Left lung (tissue), 10 donors: Measurements from ENCODE around the gene ITGB1BP2. TPM values are rescaled to one million over a fixed set of nuclear protein-coding genes. Genes with fewer than 3 reads are reported as not detected.
"Not testable (repeated sequence)": the region's sequence is repeated elsewhere in the genome, so short reads cannot be mapped to it uniquely, and the experiment has no call there.

ENCODE experiments used
- ATAC-seq: fragments of 200-7000 bp; cut with Tn5 transposase; one replicate; pipeline ENCODE4 v1.9.1; 2020; ENCODE audit warnings: moderate library complexity
- DNase-seq, 4 donors: peaks; one replicate each; pipeline ENCODE4 v3.0.0-alpha.2; 2013 to 2020
- H3K27ac ChIP-seq, 2 donors: fragments of 200-600 bp; sonication (generic) in 1 of 2; one replicate each; pipeline versions ENCODE4 v1.5.0 to v1.8.0; 2020 to 2021
- H3K27me3 ChIP-seq, 2 donors: fragments of 200-600 bp; sonication (generic) in 1 of 2; one replicate each; pipeline versions ENCODE4 v1.5.0 to v1.8.0; 2020 to 2021
- H3K36me3 ChIP-seq, 2 donors: fragments of 200-600 bp; sonication (generic) in 1 of 2; one replicate each; pipeline versions ENCODE4 v1.5.0 to v1.8.0; 2020 to 2021
- H3K4me1 ChIP-seq, 2 donors: fragments of 200-600 bp; one replicate each; pipeline ENCODE4 v1.8.0; 2021
- H3K4me3 ChIP-seq, 2 donors: fragments of 200-600 bp; sonication (generic) in 1 of 2; one replicate each; pipeline versions ENCODE4 v1.5.0 to v1.8.0; 2020 to 2021; ENCODE audit warnings: mild to moderate bottlenecking in 1 of 2
- H3K9me3 ChIP-seq, 2 donors: fragments of 200-600 bp; sonication (generic) in 1 of 2; one replicate each; pipeline versions ENCODE4 v1.5.0 to v1.8.0; 2020 to 2021
- CTCF ChIP-seq, 2 donors: fragments of 200-600 bp; sonication (generic) in 1 of 2; IDR thresholded peaks; one replicate each; pipeline versions ENCODE4 v1.5.0 to v1.8.0; 2021; ENCODE audit warnings: antibody characterized with exemption in 2 of 2
- intact Hi-C, 2 donors: fragments of 100-400 bp; cut with DNase I; formaldehyde crosslinking; loops; one replicate each; pipeline versions ENCODE4 v1.11.2 to v1.14.2; 2022
- polyA plus RNA-seq, 6 donors: library from polyadenylated mRNA; unstranded; fragments of 120-200 nt; gene quantifications; one replicate each; pipeline ENCODE4 v1.2.1, GENCODE V29; 2013; ENCODE audit not compliant: insufficient read length in 6 of 6
- total RNA-seq, 2 donors: library from RNA; stranded (reverse); fragmentation: NEBNext Ultra II Directional; extraction: Animal tissue kit (Norgen Biotek cat#: 25700); gene quantifications; one replicate each; pipeline ENCODE4 v1.2.1, GENCODE V29; 2021
- donor health status: DM: no; HTN: yes; CAD: no.
- donor health status: DM: no; HTN: no; CAD: no.

Gene ITGB1BP2
- total and polyA plus RNA-seq, 8 donors: 0.99 to 3.0 (median 2.6) TPM

- Histone ChIP-seq H3K9me3 (no peaks in the 10 kb centered on the region), H3K27me3 (no peaks in the 10 kb centered on the region), H3K4me1 (peaks cover 0 to 11% of the 10 kb centered on the region in 2 donors), H3K27ac (no peak overlapping the region), H3K36me3 (peaks cover 0 to 21% of the 10 kb centered on the region in 2 donors), H3K4me3 (no peak overlapping the region)
- intact Hi-C loops: no loop called here
- no peak for DNase-seq
- TF ChIP-seq CTCF (IDR thresholded peaks at IDR 0.05): no peak
- no peak for ATAC-seq
Observed at GRCh38 chrX:71304561-71304960, 3.0 kb downstream of the ITGB1BP2 start.

GRCh38 chrX:71315917-71316316, 14.4 kb downstream of the ITGB1BP2 start:
- Histone ChIP-seq H3K4me3 (no peak overlapping the region), H3K4me1 (no peaks in the 10 kb centered on the region), H3K27ac (no peak overlapping the region), H3K27me3 (no peaks in the 10 kb centered on the region), H3K36me3 (no peaks in the 10 kb centered on the region), H3K9me3 (no peaks in the 10 kb centered on the region)
- no peak for TF ChIP-seq CTCF (IDR thresholded peaks at IDR 0.05)
- DNase-seq (no peak), ATAC-seq (no peak)
- intact Hi-C loops: no loop called here

GRCh38 chrX:71316959-71317358, 15.4 kb downstream of the ITGB1BP2 start:
- H3K36me3 ChIP-seq, intact Hi-C loops, H3K27ac ChIP-seq, H3K27me3 ChIP-seq, H3K9me3 ChIP-seq, H3K4me1 ChIP-seq, ATAC-seq, DNase-seq, H3K4me3 ChIP-seq: not testable (repeated sequence)

- H3K4me3 ChIP-seq: no peak overlapping the region
- TF ChIP-seq CTCF (IDR thresholded peaks at IDR 0.05): no peak
- H3K9me3 ChIP-seq: no peaks in the 10 kb centered on the region
- DNase-seq (no peak), ATAC-seq (no peak)
- no peak overlapping the region for H3K27ac ChIP-seq
- H3K36me3 ChIP-seq: no peaks in the 10 kb centered on the region
- H3K27me3 ChIP-seq: no peaks in the 10 kb centered on the region
- intact Hi-C loops: no loop called here
- no peaks in the 10 kb centered on the region for H3K4me1 ChIP-seq
Observed at GRCh38 chrX:71320126-71320525, 18.6 kb downstream of the ITGB1BP2 start.

- Histone ChIP-seq H3K4me1 (no peaks in the 10 kb centered on the region), H3K9me3 (peaks cover 0 to 12% of the 10 kb centered on the region in 2 donors), H3K27me3 (no peaks in the 10 kb centered on the region), H3K4me3 (no peak overlapping the region), H3K27ac (no peak overlapping the region), H3K36me3 (no peaks in the 10 kb centered on the region)
- no peak for ATAC-seq
- intact Hi-C loops: no loop called here
- TF ChIP-seq CTCF (IDR thresholded peaks at IDR 0.05): no peak
- no peak for DNase-seq
Observed at GRCh38 chrX:71321731-71322130, 20.2 kb downstream of the ITGB1BP2 start.

- H3K4me1 ChIP-seq, ATAC-seq, H3K27ac ChIP-seq, DNase-seq, H3K4me3 ChIP-seq, intact Hi-C loops, H3K27me3 ChIP-seq, H3K36me3 ChIP-seq: not testable (repeated sequence)
- H3K9me3 ChIP-seq: peaks cover 0 to 13% of the 10 kb centered on the region in 2 donors
Observed at GRCh38 chrX:71324452-71324851, 22.9 kb downstream of the ITGB1BP2 start.
